A673 (cell line): ENCODE data around the gene MAOB. TPM values are rescaled to one million over a fixed set of nuclear protein-coding genes. Genes with fewer than 3 reads are reported as not detected.

ENCODE experiments used
- BruUV-seq: library from RNA; stranded (reverse); fragments of 400-500 nt; replicated peaks from 2 replicates; lab custom pipeline; 2021; lab: Mats Ljungman, UMichigan
- CTCF ChIA-PET: fragments of 300-600 bp; sonication (Branson Sonifier 250); formaldehyde crosslinking; loops from one replicate; lab custom pipeline; 2022; ENCODE audit warnings: antibody characterized with exemption; lab: Charles Lee
- POLR2A ChIA-PET: fragments of 300-600 bp; sonication (Branson Sonifier 250); formaldehyde crosslinking; loops from one replicate; lab custom pipeline; 2022; ENCODE audit warnings: antibody characterized with exemption; ENCODE audit not compliant: low non-redundant PET; lab: Charles Lee
- DNase-seq: peaks from one replicate; pipeline ENCODE4 v3.0.0-alpha.2; 2015; ENCODE audit warnings: low spot score
- H3K27ac ChIP-seq: fragments of 200-600 bp; sonication (generic); 2 replicates; pipeline ENCODE4 v1.5.1; 2016; ENCODE audit warnings: mixed run types, low read depth, mild to moderate bottlenecking, mixed read lengths, antibody characterized with exemption, low read length; ENCODE audit not compliant: poor library complexity, severe bottlenecking
- H3K27me3 ChIP-seq: fragments of 200-600 bp; sonication (generic); replicated peaks from 2 replicates; pipeline ENCODE4 v1.6.1; 2017; ENCODE audit warnings: mixed run types, low read depth, mild to moderate bottlenecking, mixed read lengths, antibody characterized with exemption, low read length; ENCODE audit not compliant: insufficient read depth, poor library complexity
- H3K36me3 ChIP-seq: fragments of 200-600 bp; sonication (generic); 2 replicates; pipeline ENCODE4 v1.6.1; 2016; ENCODE audit warnings: mixed run types, mild to moderate bottlenecking, mixed read lengths, antibody characterized with exemption, low read length; ENCODE audit not compliant: insufficient read depth, poor library complexity, severe bottlenecking
- H3K4me1 ChIP-seq: fragments of 200-600 bp; sonication (generic); 2 replicates; pipeline ENCODE4 v1.6.1; 2017; ENCODE audit warnings: mixed run types, mild to moderate bottlenecking, mixed read lengths, antibody characterized with exemption, low read length; ENCODE audit not compliant: insufficient read depth, poor library complexity, severe bottlenecking
- H3K4me3 ChIP-seq: fragments of 200-600 bp; sonication (generic); 2 replicates; pipeline ENCODE4 v1.5.1; 2016; ENCODE audit warnings: low read depth, mixed run types, mild to moderate bottlenecking, mixed read lengths, low read length; ENCODE audit not compliant: poor library complexity, severe bottlenecking
- H3K9me3 ChIP-seq: fragments of 200-600 bp; sonication (generic); 2 replicates; pipeline ENCODE4 v1.6.1; 2016; ENCODE audit warnings: mixed run types, low read depth, mild to moderate bottlenecking, mixed read lengths, antibody characterized with exemption, low read length; ENCODE audit not compliant: poor library complexity, severe bottlenecking
- CTCF ChIP-seq: fragments of 300-800, 200-600 bp; sonication (generic); conservative IDR thresholded peaks from 2 replicates; pipeline ENCODE4 v1.5.1; 2017; ENCODE audit warnings: low read depth, mild to moderate bottlenecking, antibody characterized with exemption, low read length, moderate library complexity, mixed read lengths
- EZH2 ChIP-seq: fragments of 200-600 bp; sonication (generic); IDR thresholded peaks from 2 replicates; pipeline ENCODE4 v1.6.1; 2017; ENCODE audit warnings: borderline replicate concordance, low read depth, mild to moderate bottlenecking, mixed read lengths, antibody characterized with exemption, low read length; ENCODE audit not compliant: poor library complexity, severe bottlenecking
- intact Hi-C: fragments of 100-400 bp; cut with micrococcal nuclease; formaldehyde crosslinking; loops from one replicate; pipeline ENCODE4 v1.10.0; 2022; ENCODE audit not compliant: unreplicated experiment
- total RNA-seq: library from RNA; stranded (reverse); gene quantifications from 2 replicates; pipeline ENCODE4 v1.2.3, GENCODE V29; 2021

The MAOB gene
- total RNA-seq, 1 experiment from 2014 or later, result not detected

GRCh38 chrX:43747476-43747875 lies 134.8 kb downstream of the MAOB start:
- intact Hi-C loops, result loop anchor here (10.0 kb wide), 1 partner anchor 1963 kb away; no protein-coding TSS in a partner anchor
- TF ChIP-seq CTCF (no peak), EZH2 (no peak)
- no TSS peak for BruUV-seq
- no peaks in the 10 kb centered on the region for H3K9me3 ChIP-seq
- H3K27ac ChIP-seq, result no peak overlapping the region
- H3K27me3 ChIP-seq, result no peaks in the 10 kb centered on the region
- CTCF ChIA-PET, result no interaction called here
- H3K36me3 ChIP-seq, result no peaks in the 10 kb centered on the region
- H3K4me1 ChIP-seq, result no peaks in the 10 kb centered on the region
- no peak overlapping the region for H3K4me3 ChIP-seq
- POLR2A ChIA-PET, result no interaction called here
- no peak for DNase-seq

- intact Hi-C loops, result loop anchor here (10.0 kb wide), 1 partner anchor 1961 kb away; no protein-coding TSS in a partner anchor
- Histone ChIP-seq H3K27me3 (no peaks in the 10 kb centered on the region), H3K4me3 (no peak overlapping the region), H3K9me3 (no peaks in the 10 kb centered on the region), H3K27ac (no peak overlapping the region), H3K4me1 (no peaks in the 10 kb centered on the region), H3K36me3 (no peaks in the 10 kb centered on the region)
- no peak for DNase-seq
- CTCF ChIA-PET, result no interaction called here
- no TSS peak for BruUV-seq
- TF ChIP-seq CTCF, result no peak
- no peak for TF ChIP-seq EZH2
- POLR2A ChIA-PET, result no interaction called here
Observed at GRCh38 chrX:43745938-43746721, 136.1 kb downstream of the MAOB start.

GRCh38 chrX:43744284-43744683 lies 138.0 kb downstream of the MAOB start:
- Histone ChIP-seq H3K4me3 (no peak overlapping the region), H3K27me3 (no peaks in the 10 kb centered on the region), H3K36me3 (no peaks in the 10 kb centered on the region), H3K27ac (no peak overlapping the region), H3K4me1 (no peaks in the 10 kb centered on the region), H3K9me3 (no peaks in the 10 kb centered on the region)
- ChIA-PET POLR2A (no interaction called here), CTCF (no interaction called here)
- DNase-seq, result no peak
- intact Hi-C loops, result loop anchor here (5.0 to 10.0 kb wide), 2 partner anchors 297 to 1959 kb away; no protein-coding TSS in a partner anchor
- no TSS peak for BruUV-seq
- TF ChIP-seq CTCF (no peak), EZH2 (no peak)
